Right lobe of liver (tissue), 6 donors: ENCODE data around the gene CRACDL. TPM values are rescaled to one million over a fixed set of nuclear protein-coding genes. Genes with fewer than 3 reads are reported as not detected.
"Not testable (repeated sequence)": the region's sequence is repeated elsewhere in the genome, so short reads cannot be mapped to it uniquely, and the experiment has no call there.

Experiments used
- ATAC-seq, 4 donors: fragments of 200-7000 bp; cut with Tn5 transposase; one replicate each; pipeline ENCODE4 v1.9.1; 2020; ENCODE audit warnings: mild to moderate bottlenecking in 4 of 4, moderate library complexity in 4 of 4
- DNase-seq, 3 donors: peaks; one replicate each; pipeline ENCODE4 v3.0.0-alpha.2; 2020
- H3K27ac ChIP-seq, 3 donors: fragments of 200-600 bp; one replicate each; pipeline ENCODE4 v1.8.0; 2022
- H3K27me3 ChIP-seq, 2 donors: fragments of 200-600 bp; one replicate each; pipeline ENCODE4 v1.8.0; 2022
- H3K36me3 ChIP-seq, 4 donors: fragments of 200-600 bp; sonication (generic) in 1 of 4; one replicate each; pipeline versions ENCODE4 v1.5.1 to v1.8.0; 2017 to 2022; ENCODE audit warnings: control low read depth in 1 of 4
- H3K4me1 ChIP-seq, 4 donors: fragments of 200-600 bp; sonication (generic) in 1 of 4; one replicate each; pipeline versions ENCODE4 v1.5.1 to v1.8.0; 2017 to 2022; ENCODE audit warnings: control low read depth in 1 of 4
- H3K4me3 ChIP-seq, 3 donors: fragments of 200-600 bp; one replicate each; pipeline ENCODE4 v1.8.0; 2022
- H3K9me3 ChIP-seq, 4 donors: fragments of 200-600 bp; sonication (generic) in 1 of 4; one replicate each; pipeline versions ENCODE4 v1.5.1 to v1.8.0; 2017 to 2022; ENCODE audit warnings: control low read depth in 1 of 4
- CTCF ChIP-seq, 4 donors: fragments of 200-600 bp in 3 of 4; fragments of 450-650 bp in 1 of 4; IDR thresholded peaks; one replicate each; pipeline versions ENCODE4 v1.5.1 to v1.8.0; 2016 to 2022; ENCODE audit warnings: antibody characterized with exemption in 4 of 4, mild to moderate bottlenecking in 2 of 4
- POLR2A ChIP-seq: fragments of 450-650 bp; IDR thresholded peaks from one replicate; pipeline ENCODE4 v1.6.1; 2017; ENCODE audit warnings: antibody characterized with exemption, mild to moderate bottlenecking
- WGBS: methylation state at CpG from one replicate; pipeline ENCODE4 v1.1.6; 2018; ENCODE audit warnings: low coverage, low lambda C conversion rate; ENCODE audit not compliant: insufficient coverage; ENCODE audit errors: missing lambda C conversion rate; 5-methylcytosine and 5-hydroxymethylcytosine counted together
- intact Hi-C, 2 donors: fragments of 100-400 bp; cut with DNase I; formaldehyde crosslinking; loops; one replicate each; pipeline versions ENCODE4 v1.11.2 to v1.14.1; 2022
- total RNA-seq, 6 experiments: library from RNA; depleted of rRNA in 2 of 6; stranded (reverse); fragments of >200 nt in 2 of 6; fragmentation: NEBNext Ultra II Directional in 3 of 6; extraction: Animal tissue kit (Norgen Biotek cat#: 25700) in 3 of 6; gene quantifications; one replicate each; pipeline versions ENCODE4 v1.1.0 to v1.2.4, GENCODE V29; 2016 to 2023
- donor health status: DM: no; HTN: yes; CAD: no.
- donor health status: DM: no; HTN: no; CAD: no.
- donor health status: DM: no; HTN: no; CAD: no.
- donor health status: DM: no; HTN: yes; CAD: no.
- donor health status: DM: no; HTN: yes; CAD: no.

Gene CRACDL
- total RNA-seq, 6 experiments from 2014 or later, result 0.12 to 0.56 (median 0.32) TPM

GRCh38 chr2:98900721-98901120, 35.3 kb downstream of the CRACDL start:
- TF ChIP-seq CTCF (IDR thresholded peaks at IDR 0.05) (no peak), POLR2A (no peak)
- DNase-seq (no peak), ATAC-seq (no peak)
- intact Hi-C loops, result no loop called here
- Histone ChIP-seq H3K27me3 (no peaks in the 10 kb centered on the region), H3K9me3 (no peaks in the 10 kb centered on the region), H3K4me3 (no peak overlapping the region), H3K36me3 (no peaks in the 10 kb centered on the region), H3K4me1 (no peaks in the 10 kb centered on the region), H3K27ac (no peak overlapping the region)
- 94% methylated on average over 3 of the region's 8 CpGs for WGBS

DNA sequence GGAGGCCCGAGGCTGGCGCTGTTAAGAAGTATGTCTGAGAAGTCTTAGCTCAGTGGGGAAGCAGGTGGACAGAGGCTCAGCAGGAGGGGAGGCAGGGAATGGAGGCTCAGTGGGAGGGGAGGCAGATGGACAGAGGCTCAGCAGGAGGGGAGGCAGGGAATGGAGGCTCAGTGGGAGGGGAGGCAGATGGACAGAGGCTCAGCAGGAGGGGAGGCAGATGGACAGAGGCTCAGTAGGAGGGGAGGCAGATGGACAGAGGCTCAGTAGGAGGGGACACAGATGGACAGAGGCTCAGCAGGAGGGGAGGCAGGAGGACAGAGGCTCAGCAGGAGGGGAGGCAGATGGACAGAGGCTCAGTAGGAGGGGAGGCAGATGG, 36.3 kb downstream of the CRACDL start:
- H3K4me3 ChIP-seq, H3K27ac ChIP-seq, H3K27me3 ChIP-seq, H3K36me3 ChIP-seq, intact Hi-C loops, DNase-seq, ATAC-seq, H3K9me3 ChIP-seq, H3K4me1 ChIP-seq: not testable (repeated sequence)
- 72% methylated on average over 2 of the region's 2 CpGs for WGBS

GRCh38 chr2:98899041-98899702, 36.9 kb downstream of the CRACDL start:
- peak in 1 of 3 donors; percentile 29 for DNase-seq
- WGBS, result 87% methylated on average over 2 of the region's 5 CpGs
- Histone ChIP-seq H3K9me3 (no peaks in the 10 kb centered on the region), H3K27ac (no peak overlapping the region), H3K27me3 (no peaks in the 10 kb centered on the region), H3K36me3 (no peaks in the 10 kb centered on the region), H3K4me3 (no peak overlapping the region), H3K4me1 (no peaks in the 10 kb centered on the region)
- no peak for TF ChIP-seq CTCF (IDR thresholded peaks at IDR 0.05)
- TF ChIP-seq POLR2A, result no peak
- intact Hi-C loops, result no loop called here
- no peak for ATAC-seq

- DNase-seq (no peak), ATAC-seq (no peak)
- H3K4me1 ChIP-seq, result no peaks in the 10 kb centered on the region
- intact Hi-C loops, result no loop called here
- H3K9me3 ChIP-seq, result no peaks in the 10 kb centered on the region
- no peaks in the 10 kb centered on the region for H3K27me3 ChIP-seq
- no peak overlapping the region for H3K4me3 ChIP-seq
- H3K36me3 ChIP-seq, result no peaks in the 10 kb centered on the region
- 75% methylated on average over 1 of the region's 13 CpGs for WGBS
- TF ChIP-seq CTCF (IDR thresholded peaks at IDR 0.05), result no peak
- no peak for TF ChIP-seq POLR2A
- no peak overlapping the region for H3K27ac ChIP-seq
These were observed 37.6 kb downstream of the CRACDL start for GRCh38 chr2:98898423-98898841.

DNA sequence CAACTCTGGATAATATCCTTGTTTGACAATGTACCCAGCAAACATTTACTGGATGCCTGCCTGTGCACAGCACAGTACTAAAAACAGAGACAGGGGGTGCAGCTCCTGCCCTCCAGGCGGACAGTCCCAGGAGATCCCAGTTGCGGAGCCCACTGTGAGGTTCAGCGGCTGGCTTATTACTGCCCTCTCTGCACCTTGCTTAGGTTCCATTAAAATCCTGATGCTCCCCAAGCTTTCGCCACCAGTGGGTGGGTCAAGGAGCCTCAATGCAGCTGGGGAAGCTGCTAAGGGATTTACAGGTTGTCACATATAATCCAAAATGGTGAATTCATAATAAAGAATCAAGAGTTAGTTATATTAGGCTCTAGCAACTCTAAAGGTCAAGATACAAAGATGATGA, 38.3 kb downstream of the CRACDL start:
- H3K36me3 ChIP-seq, result no peaks in the 10 kb centered on the region
- no peak for DNase-seq
- H3K27ac ChIP-seq, result no peak overlapping the region
- ATAC-seq, result no peak
- no peaks in the 10 kb centered on the region for H3K4me1 ChIP-seq
- H3K4me3 ChIP-seq, result no peak overlapping the region
- no peaks in the 10 kb centered on the region for H3K27me3 ChIP-seq
- intact Hi-C loops, result no loop called here
- TF ChIP-seq POLR2A (no peak), CTCF (IDR thresholded peaks at IDR 0.05) (no peak)
- WGBS, result 88% methylated on average over 4 of the region's 4 CpGs
- no peaks in the 10 kb centered on the region for H3K9me3 ChIP-seq
